Esophagus (tissue), 2 donors: ENCODE results near the gene MRC2. TPM values are rescaled to one million over a fixed set of nuclear protein-coding genes. Genes with fewer than 3 reads are reported as not detected.

Experiments
- H3K27ac ChIP-seq, 2 donors: one replicate each; pipeline ENCODE4 v1.5.1; 2013; ENCODE audit warnings: low read depth in 2 of 2, mild to moderate bottlenecking in 2 of 2, inconsistent platforms in 1 of 2, low read length in 1 of 2, moderate library complexity in 1 of 2
- H3K27me3 ChIP-seq, 2 donors: one replicate each; pipeline ENCODE4 v1.6.1; 2013; ENCODE audit warnings: low read length in 2 of 2, control low read depth in 1 of 2, mild to moderate bottlenecking in 1 of 2; ENCODE audit not compliant: insufficient read depth in 2 of 2, control insufficient read depth in 1 of 2
- H3K36me3 ChIP-seq, 2 donors: one replicate each; pipeline ENCODE4 v1.6.1; 2013; ENCODE audit warnings: low read length in 1 of 2; ENCODE audit not compliant: control insufficient read depth in 2 of 2, insufficient read depth in 2 of 2
- H3K4me1 ChIP-seq, 2 donors: one replicate each; pipeline ENCODE4 v1.6.1; 2013; ENCODE audit warnings: low read length in 1 of 2; ENCODE audit not compliant: control insufficient read depth in 2 of 2, insufficient read depth in 2 of 2
- H3K4me3 ChIP-seq, 2 donors: one replicate each; pipeline ENCODE4 v1.5.1; 2013; ENCODE audit warnings: low read length in 2 of 2, mild to moderate bottlenecking in 2 of 2, low read depth in 1 of 2, moderate library complexity in 1 of 2
- H3K9me3 ChIP-seq, 2 donors: one replicate each; pipeline ENCODE4 v1.6.1; 2013; ENCODE audit warnings: mild to moderate bottlenecking in 2 of 2, low read depth in 1 of 2, low read length in 1 of 2, moderate library complexity in 1 of 2; ENCODE audit not compliant: control insufficient read depth in 2 of 2, insufficient read depth in 1 of 2
- WGBS, 2 donors: extraction: QIAGEN DNeasy Blood & Tissue Kit; methylation state at CpG; one replicate each; pipeline ENCODE4 v1.1.7; 2013; 5-methylcytosine and 5-hydroxymethylcytosine counted together
- polyA plus RNA-seq, 2 donors: library from polyadenylated mRNA; stranded (reverse); fragments of 200-250 nt; gene quantifications; one replicate each; pipeline ENCODE4 v1.2.3, GENCODE V29; 2013
- donor health status: healthy with polysubstance abuse.
- donor health status: Bipolar disorder and iron deficiency.

The MRC2 gene
- polyA plus RNA-seq, 2 donors: 24.6 to 54.6 TPM

- H3K4me1 ChIP-seq: peaks cover 0 to 2% of the 10 kb centered on the region in 2 donors
- no peaks in the 10 kb centered on the region for H3K9me3 ChIP-seq
- 87 to 88% methylated on average over 8 of the region's 8 CpGs for WGBS, 2 donors
- H3K27ac ChIP-seq: no peak overlapping the region
- no peaks in the 10 kb centered on the region for H3K36me3 ChIP-seq
- H3K27me3 ChIP-seq: no peaks in the 10 kb centered on the region
- H3K4me3 ChIP-seq: no peak overlapping the region
These were observed 86.7 kb downstream of the MRC2 start for GRCh38 chr17:62714016-62714777.

- Histone ChIP-seq H3K9me3 (no peaks in the 10 kb centered on the region), H3K4me1 (peaks cover 0 to 2% of the 10 kb centered on the region in 2 donors), H3K27me3 (no peaks in the 10 kb centered on the region), H3K36me3 (no peaks in the 10 kb centered on the region), H3K4me3 (no peak overlapping the region), H3K27ac (no peak overlapping the region)
- WGBS, 2 donors: 94 to 97% methylated on average over 18 of the region's 18 CpGs
These were observed 88.5 kb downstream of the MRC2 start for GRCh38 chr17:62715882-62716390.

DNA sequence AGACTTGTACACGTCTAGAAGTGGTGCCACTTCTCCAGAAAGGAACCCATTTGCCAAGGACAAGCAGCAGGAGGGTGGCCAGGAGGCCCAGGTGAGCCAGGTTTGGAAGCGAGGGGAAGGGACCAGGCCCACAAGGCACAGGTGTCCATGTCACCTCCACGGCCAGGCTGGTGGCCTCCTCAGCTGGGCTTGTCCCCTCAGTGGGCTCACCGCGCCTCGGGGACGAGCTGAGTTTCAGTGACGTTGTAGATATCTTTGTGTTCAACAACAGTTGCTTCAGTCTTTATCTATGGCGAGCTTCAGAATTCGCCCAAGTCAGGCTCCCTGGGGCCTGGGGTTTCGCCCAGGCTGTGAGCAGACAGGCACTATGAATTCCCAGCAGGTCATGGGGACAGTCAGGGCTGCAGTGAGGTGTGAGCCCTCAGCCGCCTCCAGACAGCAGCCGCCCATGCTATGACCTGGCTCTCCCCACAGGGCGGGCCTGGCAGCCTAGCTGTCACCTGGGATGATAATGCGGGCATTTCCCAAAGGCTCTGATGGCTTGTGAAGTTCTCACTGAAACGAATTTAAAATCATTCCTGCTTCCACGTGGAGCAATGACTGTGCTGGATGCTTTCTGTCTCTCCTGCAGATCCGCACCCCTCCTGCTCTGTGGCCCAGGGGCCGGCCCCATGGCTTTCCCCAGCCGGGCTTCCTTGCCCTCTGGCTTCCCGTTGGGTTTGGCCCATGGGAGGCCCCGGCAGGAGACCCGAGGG is 89.5 kb downstream of the MRC2 start:
- Histone ChIP-seq H3K27ac (no peak overlapping the region), H3K27me3 (no peaks in the 10 kb centered on the region), H3K4me1 (peaks cover 0 to 2% of the 10 kb centered on the region in 2 donors), H3K36me3 (no peaks in the 10 kb centered on the region), H3K4me3 (no peak overlapping the region), H3K9me3 (no peaks in the 10 kb centered on the region)
- WGBS, 2 donors: 91 to 94% methylated on average over 23 of the region's 23 CpGs

GRCh38 chr17:62717589-62717855 is 90.1 kb downstream of the MRC2 start:
- WGBS, 2 donors: 91 to 96% methylated on average over 6 of the region's 6 CpGs

DNA sequence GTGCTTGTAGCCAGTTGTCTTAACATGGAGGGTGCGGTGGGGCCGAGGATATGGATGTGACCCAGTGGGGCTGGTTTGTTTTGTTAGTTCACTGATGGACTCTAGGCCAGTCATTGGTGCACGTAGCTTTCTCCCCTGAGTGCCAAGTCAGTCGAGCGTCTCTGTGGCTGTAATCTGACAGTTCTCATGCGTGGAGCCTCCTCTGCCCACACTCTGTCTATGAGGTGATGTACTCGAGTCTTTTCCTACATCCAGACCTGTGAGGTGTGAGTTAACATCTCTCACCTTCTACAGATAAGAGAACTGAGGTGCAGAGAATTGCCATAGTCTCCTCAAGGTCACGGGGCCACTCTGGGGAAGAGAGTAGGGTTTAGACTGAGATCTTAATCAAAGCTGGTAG is 90.4 kb downstream of the MRC2 start:
- no peak overlapping the region for H3K4me3 ChIP-seq
- no peaks in the 10 kb centered on the region for H3K27me3 ChIP-seq
- H3K36me3 ChIP-seq: no peaks in the 10 kb centered on the region
- no peak overlapping the region for H3K27ac ChIP-seq
- no peaks in the 10 kb centered on the region for H3K9me3 ChIP-seq
- no peaks in the 10 kb centered on the region for H3K4me1 ChIP-seq
- WGBS, 2 donors: 82 to 93% methylated on average over 8 of the region's 8 CpGs

More at GRCh38 chr17:62717589-62717855, 90.1 kb downstream of the MRC2 start:
- no peak overlapping the region for H3K4me3 ChIP-seq
- H3K9me3 ChIP-seq: no peaks in the 10 kb centered on the region
- no peaks in the 10 kb centered on the region for H3K4me1 ChIP-seq
- no peaks in the 10 kb centered on the region for H3K27me3 ChIP-seq
- H3K36me3 ChIP-seq: no peaks in the 10 kb centered on the region
- no peak overlapping the region for H3K27ac ChIP-seq

GRCh38 chr17:62718429-62718828 is 91.0 kb downstream of the MRC2 start:
- WGBS, 2 donors: 81 to 84% methylated on average over 11 of the region's 11 CpGs

GRCh38 chr17:62719586-62719985 is 92.1 kb downstream of the MRC2 start:
- no peak overlapping the region for H3K4me3 ChIP-seq
- H3K36me3 ChIP-seq: no peaks in the 10 kb centered on the region
- H3K27ac ChIP-seq: no peak overlapping the region
- H3K27me3 ChIP-seq: no peaks in the 10 kb centered on the region
- no peaks in the 10 kb centered on the region for H3K9me3 ChIP-seq
- H3K4me1 ChIP-seq: no peaks in the 10 kb centered on the region
- WGBS, 2 donors: 91 to 94% methylated on average over 1 of the region's 1 CpG

More at GRCh38 chr17:62718429-62718828, 91.0 kb downstream of the MRC2 start:
- Histone ChIP-seq H3K4me1 (no peaks in the 10 kb centered on the region), H3K4me3 (no peak overlapping the region), H3K27ac (no peak overlapping the region), H3K9me3 (no peaks in the 10 kb centered on the region), H3K36me3 (no peaks in the 10 kb centered on the region), H3K27me3 (no peaks in the 10 kb centered on the region)

- H3K36me3 ChIP-seq: no peaks in the 10 kb centered on the region
- H3K27me3 ChIP-seq: no peaks in the 10 kb centered on the region
- H3K4me3 ChIP-seq: no peak overlapping the region
- no peak overlapping the region for H3K27ac ChIP-seq
- no peaks in the 10 kb centered on the region for H3K4me1 ChIP-seq
- 85 to 89% methylated on average over 3 of the region's 3 CpGs for WGBS, 2 donors
- H3K9me3 ChIP-seq: no peaks in the 10 kb centered on the region
These were observed 92.8 kb downstream of the MRC2 start for GRCh38 chr17:62720126-62720850.

DNA sequence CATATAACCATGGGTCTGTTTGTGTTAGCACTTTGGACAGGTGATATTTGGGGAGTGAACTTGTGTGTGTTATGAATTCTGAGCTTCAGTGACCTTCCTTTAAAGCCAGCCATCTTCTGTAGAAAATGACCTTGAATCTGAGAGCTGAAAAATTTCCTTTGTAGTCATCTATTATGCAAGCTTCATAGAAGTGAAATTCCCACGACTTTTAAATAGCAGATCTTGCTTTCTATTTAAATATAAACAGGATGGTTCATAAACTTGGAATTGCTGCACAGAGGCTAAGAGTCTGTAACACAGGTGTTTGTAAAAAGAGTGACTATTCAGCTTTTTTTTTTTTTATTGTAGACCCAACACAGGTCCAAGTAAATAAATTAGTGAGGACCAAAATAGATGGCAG is 95.2 kb downstream of the MRC2 start:
- no peak overlapping the region for H3K4me3 ChIP-seq
- no peaks in the 10 kb centered on the region for H3K36me3 ChIP-seq
- no peaks in the 10 kb centered on the region for H3K4me1 ChIP-seq
- no peak overlapping the region for H3K27ac ChIP-seq
- 17 to 29% methylated on average over 1 of the region's 1 CpG for WGBS, 2 donors
- no peaks in the 10 kb centered on the region for H3K9me3 ChIP-seq
- H3K27me3 ChIP-seq: no peaks in the 10 kb centered on the region
